Thyroid gland (tissue), 4 donors: ENCODE measurements around the gene PBX3. TPM values are rescaled to one million over a fixed set of nuclear protein-coding genes. Genes with fewer than 3 reads are reported as not detected.

ENCODE experiments used
- DNase-seq, 2 donors: peaks; one replicate each; pipeline ENCODE4 v3.0.0-alpha.2; 2019
- H3K27ac ChIP-seq, 3 donors: fragments of 200-600 bp; sonication (generic); 1 replicate in 2 of 3; 2 replicates in 1 of 3; pipeline ENCODE4 v1.5.1; 2016 to 2019; ENCODE audit warnings: mild to moderate bottlenecking in 1 of 3, moderate library complexity in 1 of 3
- H3K27me3 ChIP-seq: fragments of 200-600 bp; sonication (generic); one replicate; pipeline ENCODE4 v1.5.1; 2019
- H3K36me3 ChIP-seq, 2 donors: fragments of 200-600 bp; sonication (generic); one replicate each; pipeline ENCODE4 v1.5.1; 2016 to 2019
- H3K4me1 ChIP-seq, 2 donors: fragments of 200-600 bp; sonication (generic); one replicate each; pipeline ENCODE4 v1.5.1; 2017 to 2019
- H3K4me3 ChIP-seq, 3 donors: fragments of 200-600 bp; sonication (generic); replicated peaks in 1 of 3; 1 replicate in 2 of 3; 2 replicates in 1 of 3; pipeline ENCODE4 v1.5.1; 2016; ENCODE audit warnings: mild to moderate bottlenecking in 1 of 3
- H3K9me3 ChIP-seq: fragments of 200-600 bp; sonication (generic); one replicate; pipeline ENCODE4 v1.5.1; 2017
- POLR2A ChIP-seq, 2 donors: fragments of 450-650 bp; IDR thresholded peaks; one replicate each; pipeline ENCODE4 v1.6.1; 2017; ENCODE audit warnings: antibody characterized with exemption in 2 of 2, mild to moderate bottlenecking in 2 of 2, moderate library complexity in 1 of 2
- WGBS, 2 donors: methylation state at CpG; one replicate each; pipeline ENCODE4 v1.1.5; 2017; 5-methylcytosine and 5-hydroxymethylcytosine counted together
- intact Hi-C: fragments of 100-400 bp; cut with DNase I; formaldehyde crosslinking; loops from one replicate; pipeline ENCODE4 v1.15.1; 2023
- total RNA-seq, 4 donors: library from RNA; depleted of rRNA; stranded (reverse); fragments of >200 nt; gene quantifications; one replicate each; pipeline ENCODE4 v1.2.3, GENCODE V29; 2016
- TF ChIP-seq, protein P1 (sequence below), 6 experiments: fragments of 200-600 bp in 3 of 6; fragments of 450-650 bp in 3 of 6; sonication (generic) in 3 of 6; IDR thresholded peaks; one replicate each; pipeline ENCODE4 v1.5.1; 2016 to 2019; ENCODE audit warnings: antibody characterized with exemption in 6 of 6, mild to moderate bottlenecking in 2 of 6, inconsistent platforms in 1 of 6, moderate library complexity in 1 of 6

Gene PBX3
- total RNA-seq, 4 donors from 2014 or later, result 68.5 to 108 (median 71.3) TPM

GRCh38 chr9:125984461-125984860 is 237.3 kb downstream of the PBX3 start:
- no peak overlapping the region for H3K27ac ChIP-seq
- TF ChIP-seq, protein P1, sequence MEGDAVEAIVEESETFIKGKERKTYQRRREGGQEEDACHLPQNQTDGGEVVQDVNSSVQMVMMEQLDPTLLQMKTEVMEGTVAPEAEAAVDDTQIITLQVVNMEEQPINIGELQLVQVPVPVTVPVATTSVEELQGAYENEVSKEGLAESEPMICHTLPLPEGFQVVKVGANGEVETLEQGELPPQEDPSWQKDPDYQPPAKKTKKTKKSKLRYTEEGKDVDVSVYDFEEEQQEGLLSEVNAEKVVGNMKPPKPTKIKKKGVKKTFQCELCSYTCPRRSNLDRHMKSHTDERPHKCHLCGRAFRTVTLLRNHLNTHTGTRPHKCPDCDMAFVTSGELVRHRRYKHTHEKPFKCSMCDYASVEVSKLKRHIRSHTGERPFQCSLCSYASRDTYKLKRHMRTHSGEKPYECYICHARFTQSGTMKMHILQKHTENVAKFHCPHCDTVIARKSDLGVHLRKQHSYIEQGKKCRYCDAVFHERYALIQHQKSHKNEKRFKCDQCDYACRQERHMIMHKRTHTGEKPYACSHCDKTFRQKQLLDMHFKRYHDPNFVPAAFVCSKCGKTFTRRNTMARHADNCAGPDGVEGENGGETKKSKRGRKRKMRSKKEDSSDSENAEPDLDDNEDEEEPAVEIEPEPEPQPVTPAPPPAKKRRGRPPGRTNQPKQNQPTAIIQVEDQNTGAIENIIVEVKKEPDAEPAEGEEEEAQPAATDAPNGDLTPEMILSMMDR (IDR thresholded peaks at IDR 0.05), result no peak
- no peak for TF ChIP-seq POLR2A (IDR thresholded peaks at IDR 0.05)
- no peak for DNase-seq
- no peaks in the 10 kb centered on the region for H3K9me3 ChIP-seq
- no peaks in the 10 kb centered on the region for H3K4me1 ChIP-seq
- 78% methylated on average over 2 of the region's 2 CpGs; no CpG with 5 or more reads in 1 of the 2 donors for WGBS, 2 donors
- H3K36me3 ChIP-seq, result no peaks in the 10 kb centered on the region
- H3K27me3 ChIP-seq, result no peaks in the 10 kb centered on the region
- intact Hi-C loops, result no loop called here
- H3K4me3 ChIP-seq, result no peak overlapping the region

DNA sequence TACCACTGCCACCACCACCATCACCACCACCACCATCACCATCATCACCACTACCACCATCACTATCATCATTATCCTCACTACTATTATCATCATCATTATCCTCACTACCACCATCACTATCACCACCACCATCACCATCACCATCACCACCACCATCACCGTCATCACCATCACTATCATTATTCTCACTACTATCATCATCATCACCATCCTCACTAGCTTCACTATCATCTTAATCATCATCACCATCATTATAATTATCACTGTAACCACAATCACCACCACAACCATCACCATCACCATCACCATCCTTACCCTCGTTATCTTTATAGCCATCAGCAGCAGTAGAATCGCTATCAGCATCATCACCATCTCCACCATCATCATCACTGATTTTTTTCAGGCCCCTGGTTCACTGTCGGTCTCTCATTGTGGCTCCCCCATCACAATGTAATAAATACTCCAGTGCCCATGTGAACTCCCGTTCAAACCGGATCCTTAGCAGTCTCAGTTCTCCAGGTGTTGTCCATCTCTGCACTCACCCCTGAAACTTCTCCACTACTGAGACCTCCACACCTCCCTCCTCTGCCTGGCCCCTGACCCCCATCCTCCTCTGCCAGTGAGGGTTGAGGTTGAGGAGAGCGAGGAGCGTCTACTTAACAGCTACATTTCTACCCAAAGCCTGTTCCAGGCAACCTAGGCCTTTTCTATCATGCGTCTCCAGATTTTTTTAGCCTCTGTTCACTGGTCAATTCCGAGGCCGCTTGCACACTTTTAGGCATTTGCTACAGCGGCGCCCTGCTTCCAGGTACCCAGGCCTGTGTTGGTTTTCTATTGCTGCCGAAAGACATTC is 238.2 kb downstream of the PBX3 start:
- H3K9me3 ChIP-seq, result no peaks in the 10 kb centered on the region
- no peak for DNase-seq
- 89 to 90% methylated on average over 14 of the region's 14 CpGs for WGBS, 2 donors

DNA sequence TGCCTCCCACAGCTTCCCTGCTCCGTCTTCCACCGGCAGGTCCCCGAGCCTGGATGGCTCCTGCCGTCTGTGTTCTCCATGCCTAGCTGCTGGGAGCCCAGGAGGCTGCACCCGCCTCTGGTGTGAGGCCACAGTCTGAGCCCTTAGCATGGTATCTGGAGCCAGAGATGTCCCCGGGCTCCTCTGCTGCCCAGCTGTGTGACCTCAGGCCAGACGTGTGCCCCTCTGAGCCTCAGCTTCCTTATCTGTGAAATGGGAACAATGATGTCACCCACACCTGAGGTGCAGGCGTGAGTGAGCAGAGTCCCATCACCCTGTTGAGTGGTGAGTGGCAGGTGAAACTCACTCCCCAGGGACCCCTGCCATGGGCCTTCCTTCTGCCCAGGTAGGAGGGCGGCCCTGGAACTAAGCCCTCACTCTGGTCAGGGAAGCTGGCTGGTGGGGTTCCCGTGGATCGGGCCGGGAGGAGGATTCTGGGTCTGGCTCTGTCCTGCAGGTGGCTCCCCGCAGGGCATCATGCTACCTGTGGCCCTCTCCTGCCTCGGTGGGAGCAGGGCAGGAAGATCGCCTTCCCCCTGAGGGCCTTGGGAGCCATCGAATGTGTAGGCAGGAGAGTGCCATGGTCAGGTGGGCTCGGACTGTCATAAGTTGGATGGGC is 239.0 kb downstream of the PBX3 start:
- intact Hi-C loops, result no loop called here
- WGBS, 2 donors, result 85 to 91% methylated on average over 11 to 16 of the region's 17 CpGs

More for the DNA sequence above, 238.2 kb downstream of the PBX3 start:
- no peak for TF ChIP-seq POLR2A (IDR thresholded peaks at IDR 0.05)
- TF ChIP-seq, protein P1 (IDR thresholded peaks at IDR 0.05), result no peak
- Histone ChIP-seq H3K27ac (no peak overlapping the region), H3K4me1 (no peaks in the 10 kb centered on the region), H3K4me3 (no peak overlapping the region), H3K27me3 (no peaks in the 10 kb centered on the region), H3K36me3 (no peaks in the 10 kb centered on the region)
- intact Hi-C loops, result no loop called here

DNA sequence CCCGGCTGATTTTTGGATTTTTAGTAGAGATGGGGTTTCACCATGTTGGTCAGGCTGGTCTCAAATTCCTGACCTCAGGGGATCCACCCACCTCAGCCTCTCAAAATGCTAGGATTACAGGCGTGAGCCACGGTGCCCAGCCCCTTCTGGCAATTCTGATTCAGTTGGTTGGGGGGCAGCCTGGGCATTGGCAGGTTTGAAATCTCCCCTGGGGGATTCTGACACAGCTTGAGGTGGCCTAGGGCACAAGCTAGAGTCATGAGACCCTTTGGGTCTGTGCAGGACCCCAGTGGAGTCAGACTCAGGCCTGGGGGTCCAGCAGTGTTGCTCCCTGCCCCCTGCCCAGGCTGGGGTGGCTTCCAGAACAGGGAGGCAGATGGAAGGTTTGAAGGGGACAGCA is 239.8 kb downstream of the PBX3 start:
- 82 to 90% methylated on average over 3 of the region's 3 CpGs for WGBS, 2 donors
- Histone ChIP-seq H3K27me3 (no peaks in the 10 kb centered on the region), H3K4me1 (no peaks in the 10 kb centered on the region), H3K36me3 (no peaks in the 10 kb centered on the region), H3K9me3 (no peaks in the 10 kb centered on the region), H3K27ac (no peak overlapping the region), H3K4me3 (no peak overlapping the region)
- no peak for DNase-seq
- TF ChIP-seq POLR2A (IDR thresholded peaks at IDR 0.05), result no peak
- TF ChIP-seq, protein P1 (IDR thresholded peaks at IDR 0.05), result no peak
- intact Hi-C loops, result no loop called here

More for the DNA sequence above, 239.0 kb downstream of the PBX3 start:
- TF ChIP-seq, protein P1 (IDR thresholded peaks at IDR 0.05), result no peak
- TF ChIP-seq POLR2A (IDR thresholded peaks at IDR 0.05), result no peak
- H3K36me3 ChIP-seq, result no peaks in the 10 kb centered on the region
- no peak overlapping the region for H3K27ac ChIP-seq
- no peak for DNase-seq
- H3K9me3 ChIP-seq, result no peaks in the 10 kb centered on the region
- H3K4me3 ChIP-seq, result no peak overlapping the region
- no peaks in the 10 kb centered on the region for H3K4me1 ChIP-seq
- no peaks in the 10 kb centered on the region for H3K27me3 ChIP-seq

DNA sequence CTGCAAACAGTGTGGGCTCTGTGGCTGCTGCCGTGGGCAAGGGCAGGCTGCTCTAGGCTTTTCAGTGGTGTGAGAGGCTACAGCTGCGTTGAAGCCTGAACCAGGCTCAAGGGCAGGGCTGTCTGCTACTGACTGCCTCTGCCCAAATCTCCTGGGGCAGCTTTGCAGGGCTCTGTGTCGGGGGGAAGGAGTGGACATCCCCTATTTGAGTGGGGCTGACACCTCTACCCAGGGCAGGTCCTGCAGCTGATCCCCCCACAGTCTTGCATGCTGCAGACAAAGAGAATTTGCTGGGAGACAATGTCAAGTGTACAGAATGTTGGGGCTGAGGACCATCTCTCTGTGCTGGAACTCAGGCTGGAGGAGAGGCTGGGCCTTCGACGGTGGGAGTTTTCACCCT is 240.2 kb downstream of the PBX3 start:
- Histone ChIP-seq H3K27me3 (no peaks in the 10 kb centered on the region), H3K9me3 (no peaks in the 10 kb centered on the region), H3K27ac (no peak overlapping the region), H3K4me1 (no peaks in the 10 kb centered on the region), H3K4me3 (no peak overlapping the region), H3K36me3 (no peaks in the 10 kb centered on the region)
- no peak for TF ChIP-seq POLR2A (IDR thresholded peaks at IDR 0.05)
- TF ChIP-seq, protein P1 (IDR thresholded peaks at IDR 0.05), result no peak
- DNase-seq, result no peak
- 75 to 85% methylated on average over 5 of the region's 5 CpGs for WGBS, 2 donors
- intact Hi-C loops, result no loop called here
